ENCODE measurements around the gene STPG1.

Gene STPG1

GRCh38 chr1:24341260-24341659, 72.3 kb downstream of the STPG1 start:
- DNase-seq (ENCODE audit: low spot score), result no peak

GRCh38 chr1:24340770-24341169, 72.8 kb downstream of the STPG1 start:
- no peak for DNase-seq (ENCODE audit: low spot score)

- no peak for DNase-seq (ENCODE audit: low spot score)
These were observed 73.6 kb downstream of the STPG1 start for GRCh38 chr1:24339996-24340395.

GRCh38 chr1:24338447-24338846, 75.1 kb downstream of the STPG1 start:
- DNase-seq (ENCODE audit: low spot score), result no peak

- DNase-seq (ENCODE audit: low spot score), result no peak
These were observed 76.1 kb downstream of the STPG1 start for GRCh38 chr1:24337455-24337854.

GRCh38 chr1:24336075-24336474, 77.5 kb downstream of the STPG1 start:
- no peak for DNase-seq (ENCODE audit: low spot score)

GRCh38 chr1:24331961-24332673, 81.5 kb downstream of the STPG1 start:
- no peak for DNase-seq (ENCODE audit: low spot score)

- no peak for DNase-seq (ENCODE audit: low spot score)
These were observed 83.6 kb downstream of the STPG1 start for GRCh38 chr1:24329797-24330543.

GRCh38 chr1:24329331-24329730, 84.3 kb downstream of the STPG1 start:
- DNase-seq (ENCODE audit: low spot score), result no peak

- no peak for DNase-seq (ENCODE audit: low spot score)
These were observed 85.7 kb downstream of the STPG1 start for GRCh38 chr1:24327891-24328290.

- DNase-seq (ENCODE audit: low spot score), result no peak
These were observed 86.1 kb downstream of the STPG1 start for GRCh38 chr1:24327486-24327885.

- no peak for DNase-seq (ENCODE audit: low spot score)
These were observed 87.8 kb downstream of the STPG1 start for GRCh38 chr1:24325587-24326449.

GRCh38 chr1:24324903-24325302, 88.7 kb downstream of the STPG1 start:
- no peak for DNase-seq (ENCODE audit: low spot score)

GRCh38 chr1:24323281-24323680, 90.3 kb downstream of the STPG1 start:
- DNase-seq (ENCODE audit: low spot score), result no peak

- DNase-seq (ENCODE audit: low spot score), result no peak
These were observed 91.0 kb downstream of the STPG1 start for GRCh38 chr1:24322470-24323177.

GRCh38 chr1:24321697-24322469, 91.7 kb downstream of the STPG1 start:
- peak; percentile 75 for DNase-seq (ENCODE audit: low spot score)

GRCh38 chr1:24321126-24321525, 92.5 kb downstream of the STPG1 start:
- DNase-seq (ENCODE audit: low spot score), result no peak

GRCh38 chr1:24319962-24320361, 93.6 kb downstream of the STPG1 start:
- DNase-seq (ENCODE audit: low spot score), result no peak

GRCh38 chr1:24319312-24319863, 94.2 kb downstream of the STPG1 start, which contains the start of gene GRHL3:
GRHL3 (plus strand) TSS chr1:24319357; CDS start chr1:24319552, 195 bp downstream.
- no peak for DNase-seq (ENCODE audit: low spot score)

GRCh38 chr1:24318615-24319311, 94.8 kb downstream of the STPG1 start:
- no peak for DNase-seq (ENCODE audit: low spot score)
